Mesendoderm (in vitro differentiated cells): ENCODE data around the gene PSMC5.

Source experiments
- DNase-seq: peaks from one replicate; pipeline ENCODE4 v3.0.0; 2013
- H2AK5ac ChIP-seq: 2 replicates; pipeline ENCODE4 v1.6.1; 2013; ENCODE audit warnings: low read length, inconsistent platforms
- H2BK120ac ChIP-seq: 2 replicates; pipeline ENCODE4 v1.6.1; 2013; ENCODE audit warnings: low read depth, mild to moderate bottlenecking, low read length, moderate library complexity, mixed read lengths
- H2BK15ac ChIP-seq: replicated peaks from 2 replicates; pipeline ENCODE4 v1.6.1; 2013; ENCODE audit warnings: low read depth, mild to moderate bottlenecking, moderate library complexity
- H2BK5ac ChIP-seq: 2 replicates; pipeline ENCODE4 v1.6.1; 2013; ENCODE audit warnings: low read length, inconsistent platforms
- H3K18ac ChIP-seq: 2 replicates; pipeline ENCODE4 v1.6.1; 2013; ENCODE audit warnings: mild to moderate bottlenecking, low read length, mixed read lengths
- H3K23ac ChIP-seq: one replicate; pipeline ENCODE4 v1.6.1; 2013; ENCODE audit warnings: low read length
- H3K27ac ChIP-seq: 2 replicates; pipeline ENCODE4 v1.5.1; 2013; ENCODE audit warnings: low read depth, mild to moderate bottlenecking, inconsistent platforms, low read length, moderate library complexity
- H3K27me3 ChIP-seq: 2 replicates; pipeline ENCODE4 v1.6.1; 2013; ENCODE audit warnings: low read length, control low read depth, mild to moderate bottlenecking, inconsistent platforms; ENCODE audit not compliant: insufficient read depth, poor library complexity
- H3K36me3 ChIP-seq: 2 replicates; pipeline ENCODE4 v1.6.1; 2013; ENCODE audit warnings: low read length, inconsistent platforms; ENCODE audit not compliant: control insufficient read depth, insufficient read depth
- H3K4ac ChIP-seq: one replicate; pipeline ENCODE4 v1.6.1; 2013; ENCODE audit warnings: low read depth, mild to moderate bottlenecking, low read length, moderate library complexity
- H3K4me1 ChIP-seq: 2 replicates; pipeline ENCODE4 v1.6.1; 2013; ENCODE audit warnings: low read depth, low read length, inconsistent platforms; ENCODE audit not compliant: control insufficient read depth
- H3K4me2 ChIP-seq: 2 replicates; pipeline ENCODE4 v1.6.1; 2013; ENCODE audit warnings: low read length
- H3K4me3 ChIP-seq: 2 replicates; pipeline ENCODE4 v1.5.1; 2013; ENCODE audit warnings: mild to moderate bottlenecking, low read length
- H3K56ac ChIP-seq: one replicate; pipeline ENCODE4 v1.6.1; 2013; ENCODE audit warnings: low read length
- H3K79me1 ChIP-seq: 2 replicates; pipeline ENCODE4 v1.6.1; 2013; ENCODE audit warnings: low read length, inconsistent platforms
- H3K79me2 ChIP-seq: 2 replicates; pipeline ENCODE4 v1.6.1; 2013; ENCODE audit warnings: mild to moderate bottlenecking, low read length; ENCODE audit not compliant: control insufficient read depth, insufficient read depth
- H3K9ac ChIP-seq: 2 replicates; pipeline ENCODE4 v1.6.1; 2013; ENCODE audit warnings: low read length, inconsistent platforms
- H4K5ac ChIP-seq: one replicate; pipeline ENCODE4 v1.6.1; 2013; ENCODE audit warnings: low read length
- H4K8ac ChIP-seq: one replicate; pipeline ENCODE4 v1.6.1; 2013; ENCODE audit warnings: low read depth, mild to moderate bottlenecking, control low read depth, low read length, moderate library complexity
- WGBS: extraction: QIAGEN DNeasy Blood & Tissue Kit; methylation state at CpG from one replicate; pipeline ENCODE4 v1.1.7; 2013; ENCODE audit warnings: low lambda C conversion rate, missing lambda C conversion rate; ENCODE audit not compliant: insufficient coverage; ENCODE audit errors: extremely low coverage; 5-methylcytosine and 5-hydroxymethylcytosine counted together

PSMC5 gene

DNA sequence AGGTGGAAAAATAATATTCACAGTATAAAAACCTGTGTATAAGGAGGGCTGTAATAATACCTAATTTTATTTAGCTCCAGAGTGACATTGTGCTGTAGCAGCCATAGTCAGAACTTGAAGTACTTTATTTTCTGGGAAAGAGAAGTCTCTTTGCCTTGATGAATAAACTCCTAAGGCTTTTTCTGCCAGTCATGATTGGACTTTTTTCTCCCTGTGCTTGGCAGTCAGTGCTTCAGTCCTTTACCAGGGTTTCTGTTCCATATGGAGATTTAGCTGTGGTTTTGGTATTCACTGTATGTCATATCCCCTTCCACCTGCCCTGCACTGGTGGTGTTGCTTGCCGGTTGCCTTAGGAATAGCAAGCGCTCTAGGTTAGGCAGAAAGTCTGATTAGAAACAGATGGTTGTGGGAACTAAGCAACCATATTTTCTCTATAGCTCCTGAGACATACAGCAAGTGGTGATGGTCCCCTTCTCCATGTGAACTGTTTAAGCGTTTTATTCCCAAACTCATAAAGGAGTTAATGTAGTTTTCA lies 28.6 kb upstream of the PSMC5 start:
- H3K4me2 ChIP-seq = no peak overlapping the region
- no peak overlapping the region for H2BK120ac ChIP-seq
- no peak overlapping the region for H3K4ac ChIP-seq
- no CpG with 5 or more reads among the region's 3 CpGs for WGBS
- H3K18ac ChIP-seq = no peak overlapping the region
- H3K36me3 ChIP-seq = peaks cover 11% of the 10 kb centered on the region
- H3K27me3 ChIP-seq = no peaks in the 10 kb centered on the region
- H4K5ac ChIP-seq = no peak overlapping the region
- peaks cover 6% of the 10 kb centered on the region for H3K79me1 ChIP-seq
- no peak overlapping the region for H3K56ac ChIP-seq
- H3K4me1 ChIP-seq = no peaks in the 10 kb centered on the region
- H3K27ac ChIP-seq = no peak overlapping the region
- no peak overlapping the region for H3K4me3 ChIP-seq
- no peaks in the 10 kb centered on the region for H3K79me2 ChIP-seq
- DNase-seq = no peak
- no peak overlapping the region for H4K8ac ChIP-seq
- no peak overlapping the region for H3K9ac ChIP-seq
- no peak overlapping the region for H2AK5ac ChIP-seq
- no peak overlapping the region for H2BK5ac ChIP-seq
- H2BK15ac ChIP-seq = no peak overlapping the region
- H3K23ac ChIP-seq = no peak overlapping the region

DNA sequence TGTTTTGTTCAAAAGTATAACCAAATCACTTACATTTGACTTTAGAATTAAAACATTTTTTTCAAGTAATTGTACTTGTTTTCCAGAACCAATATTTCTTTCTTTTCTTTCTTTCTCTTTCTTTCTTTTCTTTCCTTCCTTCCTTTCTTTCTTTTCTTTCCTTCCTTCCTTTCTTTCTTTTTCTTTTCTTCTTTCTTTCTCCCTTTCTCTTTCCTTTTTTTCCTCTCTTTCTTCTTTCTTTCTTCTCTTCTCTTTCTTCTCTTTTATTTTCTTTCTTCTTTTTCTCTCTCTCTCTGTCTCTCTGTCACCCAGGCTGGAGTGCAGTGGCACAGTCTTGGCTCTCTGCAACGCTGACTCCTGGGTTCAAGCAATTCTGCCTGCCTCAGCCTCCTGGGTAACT lies 26.4 kb upstream of the PSMC5 start:
- Histone ChIP-seq H3K18ac (no peak overlapping the region), H3K79me1 (peaks cover 4% of the 10 kb centered on the region), H3K4me3 (no peak overlapping the region), H3K27ac (no peak overlapping the region), H3K4ac (no peak overlapping the region), H3K4me2 (no peak overlapping the region), H3K27me3 (no peaks in the 10 kb centered on the region), H3K36me3 (peaks cover 9% of the 10 kb centered on the region), H2AK5ac (no peak overlapping the region), H3K9ac (no peak overlapping the region), H3K4me1 (no peaks in the 10 kb centered on the region), H2BK120ac (no peak overlapping the region), H4K5ac (no peak overlapping the region), H3K56ac (no peak overlapping the region), H3K23ac (no peak overlapping the region), H3K79me2 (no peaks in the 10 kb centered on the region), H2BK5ac (no peak overlapping the region), H4K8ac (no peak overlapping the region), H2BK15ac (no peak overlapping the region)
- WGBS = no CpG with 5 or more reads among the region's 1 CpG
- no peak for DNase-seq

DNA sequence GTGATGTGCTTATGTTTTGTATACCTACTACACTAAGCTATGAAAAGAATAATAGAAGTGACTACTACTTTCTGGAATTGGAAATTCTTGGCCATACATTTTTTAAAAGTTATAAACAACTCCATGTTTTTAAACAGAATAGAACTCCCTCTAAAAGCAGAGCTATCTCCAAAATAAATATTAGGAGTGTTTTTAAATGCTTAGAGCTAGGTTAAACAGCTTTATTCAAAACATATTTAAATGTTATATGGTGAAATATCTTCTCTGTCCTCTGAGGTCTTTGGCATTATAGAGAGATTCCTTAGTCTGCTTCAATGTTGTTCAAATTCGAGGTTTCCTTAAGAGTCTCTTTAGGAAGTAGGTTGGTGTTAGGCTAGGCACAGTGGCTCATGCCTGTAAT lies 22.9 kb upstream of the PSMC5 start:
- H3K4me1 ChIP-seq = no peaks in the 10 kb centered on the region
- H3K27me3 ChIP-seq = no peaks in the 10 kb centered on the region
- H4K8ac ChIP-seq = no peak overlapping the region
- H2AK5ac ChIP-seq = no peak overlapping the region
- H2BK15ac ChIP-seq = no peak overlapping the region
- H3K36me3 ChIP-seq = peaks cover 10% of the 10 kb centered on the region
- H3K23ac ChIP-seq = no peak overlapping the region
- WGBS = no CpG with 5 or more reads among the region's 1 CpG
- H3K4me3 ChIP-seq = no peak overlapping the region
- no peak overlapping the region for H3K4me2 ChIP-seq
- no peak overlapping the region for H2BK120ac ChIP-seq
- H3K79me2 ChIP-seq = no peaks in the 10 kb centered on the region
- no peak overlapping the region for H3K56ac ChIP-seq
- no peak overlapping the region for H2BK5ac ChIP-seq
- no peak overlapping the region for H3K9ac ChIP-seq
- no peak overlapping the region for H3K4ac ChIP-seq
- H3K18ac ChIP-seq = no peak overlapping the region
- no peak overlapping the region for H3K27ac ChIP-seq
- H3K79me1 ChIP-seq = no peaks in the 10 kb centered on the region
- H4K5ac ChIP-seq = no peak overlapping the region
- DNase-seq = no peak

DNA sequence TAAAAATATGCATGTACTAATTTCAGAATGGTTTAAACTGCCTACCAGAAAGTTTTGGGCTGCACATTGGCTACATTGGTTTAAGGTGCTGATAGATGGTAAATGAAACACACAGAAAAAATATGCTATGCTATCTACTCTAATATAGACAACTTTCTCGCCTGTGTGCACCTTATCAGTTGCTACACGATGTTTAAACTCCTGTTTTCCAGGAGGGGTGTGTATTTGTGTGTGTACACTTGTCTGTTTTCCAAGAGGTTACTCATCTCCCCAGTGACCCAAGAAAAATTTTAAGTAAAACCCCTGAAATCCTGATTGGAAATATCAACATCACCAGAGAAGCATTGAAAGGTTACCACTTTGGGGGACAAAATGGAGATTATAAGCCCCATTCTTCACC lies 21.6 kb upstream of the PSMC5 start:
- H3K79me2 ChIP-seq = no peaks in the 10 kb centered on the region
- H3K27me3 ChIP-seq = no peaks in the 10 kb centered on the region
- H3K18ac ChIP-seq = no peak overlapping the region
- H3K4ac ChIP-seq = no peak overlapping the region
- no peak overlapping the region for H3K56ac ChIP-seq
- H3K9ac ChIP-seq = no peak overlapping the region
- H3K4me2 ChIP-seq = no peak overlapping the region
- WGBS = no CpG with 5 or more reads among the region's 2 CpGs
- H4K5ac ChIP-seq = no peak overlapping the region
- no peaks in the 10 kb centered on the region for H3K79me1 ChIP-seq
- no peak overlapping the region for H2BK15ac ChIP-seq
- H3K4me3 ChIP-seq = no peak overlapping the region
- no peak overlapping the region for H3K27ac ChIP-seq
- H3K36me3 ChIP-seq = peaks cover 9% of the 10 kb centered on the region
- no peak overlapping the region for H3K23ac ChIP-seq
- H2BK5ac ChIP-seq = no peak overlapping the region
- no peak overlapping the region for H2AK5ac ChIP-seq
- DNase-seq = no peak
- no peak overlapping the region for H2BK120ac ChIP-seq
- H3K4me1 ChIP-seq = no peaks in the 10 kb centered on the region
- H4K8ac ChIP-seq = no peak overlapping the region

DNA sequence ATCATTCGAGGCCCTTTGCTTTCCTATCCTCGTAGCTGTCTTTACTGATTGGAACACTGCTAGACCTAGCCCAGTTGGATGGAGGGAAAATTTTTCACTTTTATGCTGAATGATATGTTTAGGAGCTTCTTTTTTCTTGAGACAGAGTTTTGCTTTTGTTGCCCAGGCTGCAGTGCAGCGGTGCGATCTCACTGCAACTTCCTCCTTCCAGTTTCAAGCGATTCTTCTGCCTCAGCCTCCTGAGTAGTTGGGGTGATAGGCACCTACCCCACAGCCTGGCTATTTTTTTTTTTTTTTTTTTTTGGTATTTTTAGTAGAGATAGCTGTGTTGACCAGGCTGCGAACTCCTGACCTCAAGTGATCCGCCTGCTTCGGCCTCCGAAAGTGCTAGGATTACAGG lies 17.3 kb upstream of the PSMC5 start:
- no peaks in the 10 kb centered on the region for H3K4me1 ChIP-seq
- H2BK120ac ChIP-seq = no peak overlapping the region
- peaks cover 17% of the 10 kb centered on the region for H3K36me3 ChIP-seq
- no peak overlapping the region for H4K5ac ChIP-seq
- no peak overlapping the region for H3K56ac ChIP-seq
- no peak overlapping the region for H3K4me3 ChIP-seq
- H3K4ac ChIP-seq = no peak overlapping the region
- no CpG with 5 or more reads among the region's 9 CpGs for WGBS
- no peak overlapping the region for H3K18ac ChIP-seq
- H2BK5ac ChIP-seq = no peak overlapping the region
- H3K79me2 ChIP-seq = no peaks in the 10 kb centered on the region
- H2AK5ac ChIP-seq = no peak overlapping the region
- H3K27ac ChIP-seq = no peak overlapping the region
- no peak overlapping the region for H3K9ac ChIP-seq
- no peaks in the 10 kb centered on the region for H3K79me1 ChIP-seq
- H3K27me3 ChIP-seq = no peaks in the 10 kb centered on the region
- H2BK15ac ChIP-seq = no peak overlapping the region
- H4K8ac ChIP-seq = no peak overlapping the region
- H3K23ac ChIP-seq = no peak overlapping the region
- DNase-seq = no peak
- H3K4me2 ChIP-seq = no peak overlapping the region

DNA sequence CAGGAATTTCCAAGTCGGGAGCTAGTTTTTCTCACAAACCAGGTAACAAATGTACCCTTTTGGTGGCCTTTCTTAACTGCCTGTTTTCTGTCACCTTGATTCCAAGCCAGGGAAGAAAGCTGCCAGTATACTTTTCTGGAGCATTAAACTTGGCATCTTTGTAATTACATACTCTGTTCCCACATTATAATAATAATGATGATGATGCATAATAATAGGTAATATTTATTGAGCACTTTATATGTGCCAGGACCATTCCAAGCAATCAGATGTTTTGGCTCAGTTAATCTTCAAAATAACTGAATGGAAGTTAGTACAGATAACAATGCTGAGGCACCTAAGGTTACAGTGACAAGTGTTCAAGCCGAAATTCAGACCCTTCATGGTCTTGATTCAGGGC lies 11.1 kb upstream of the PSMC5 start:
- Histone ChIP-seq H3K4me3 (no peak overlapping the region), H2AK5ac (no peak overlapping the region), H3K4me2 (no peak overlapping the region), H3K4me1 (no peaks in the 10 kb centered on the region), H3K56ac (no peak overlapping the region), H3K18ac (no peak overlapping the region), H3K36me3 (peaks cover 41% of the 10 kb centered on the region), H3K27me3 (no peaks in the 10 kb centered on the region), H2BK120ac (no peak overlapping the region), H4K5ac (no peak overlapping the region), H2BK5ac (no peak overlapping the region), H3K27ac (no peak overlapping the region), H3K9ac (no peak overlapping the region), H4K8ac (no peak overlapping the region), H3K79me2 (no peaks in the 10 kb centered on the region), H3K79me1 (peaks cover 3% of the 10 kb centered on the region), H2BK15ac (no peak overlapping the region), H3K23ac (no peak overlapping the region), H3K4ac (no peak overlapping the region)
- DNase-seq = no peak
- WGBS = no CpG with 5 or more reads among the region's 2 CpGs
